ENCODE data around the gene ICAM2.

ICAM2 gene

GRCh38 chr17:63973930-63974593 lies 46.4 kb downstream of the ICAM2 start:
- no peak for DNase-seq (ENCODE audit: low read depth)
- no peak for TF ChIP-seq CTCF (IDR thresholded peaks at IDR 0.05; ENCODE audit: insufficient read depth, low read depth, low read length, missing control alignments)
- no peak overlapping the region for H3K4me3 ChIP-seq (ENCODE audit: low read depth, low read length)

GRCh38 chr17:63973247-63973646 lies 47.2 kb downstream of the ICAM2 start:
- TF ChIP-seq CTCF (IDR thresholded peaks at IDR 0.05; ENCODE audit: insufficient read depth, low read depth, low read length, missing control alignments): no peak
- no peak for DNase-seq (ENCODE audit: low read depth)
- no peak overlapping the region for H3K4me3 ChIP-seq (ENCODE audit: low read depth, low read length)

GRCh38 chr17:63972796-63973195 lies 47.6 kb downstream of the ICAM2 start, which contains the start of gene SCN4A:
Gene SCN4A (minus strand): TSS chr17:63972918. CDS start chr17:63972841, 77 bp downstream.
- no peak for DNase-seq (ENCODE audit: low read depth)
- no peak within 1 kb of the TSS for H3K4me3 ChIP-seq (ENCODE audit: low read depth, low read length)
- no peak for TF ChIP-seq CTCF (IDR thresholded peaks at IDR 0.05; ENCODE audit: insufficient read depth, low read depth, low read length, missing control alignments)

DNA sequence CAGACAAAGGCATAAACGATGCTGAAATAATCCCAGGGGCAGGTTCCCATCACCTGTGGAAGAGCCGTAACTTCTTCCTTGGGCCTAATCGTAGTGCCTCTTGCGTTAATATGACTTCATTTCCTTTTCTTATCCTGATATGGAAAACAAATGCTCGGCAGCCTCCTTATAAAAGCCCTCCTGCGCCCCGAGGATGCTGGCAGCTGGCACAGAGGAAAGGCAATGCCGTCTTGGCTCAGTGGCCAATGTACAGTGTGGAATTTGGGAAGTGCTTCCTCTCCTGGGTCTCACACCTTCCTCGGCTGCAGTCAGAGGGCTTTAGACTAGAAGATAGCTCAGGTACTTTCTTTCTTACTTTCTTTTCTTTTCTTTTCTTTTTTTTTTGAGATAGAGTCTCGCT lies 51.2 kb downstream of the ICAM2 start:
- TF ChIP-seq CTCF (IDR thresholded peaks at IDR 0.05; ENCODE audit: insufficient read depth, low read depth, low read length, missing control alignments): no peak
- DNase-seq (ENCODE audit: low read depth): no peak

GRCh38 chr17:63967953-63968352 lies 52.5 kb downstream of the ICAM2 start:
- no peak for DNase-seq (ENCODE audit: low read depth)
- TF ChIP-seq CTCF (IDR thresholded peaks at IDR 0.05; ENCODE audit: insufficient read depth, low read depth, low read length, missing control alignments): no peak
- no peak overlapping the region for H3K4me3 ChIP-seq (ENCODE audit: low read depth, low read length)

More for the DNA sequence above, 51.2 kb downstream of the ICAM2 start:
- no peak overlapping the region for H3K4me3 ChIP-seq (ENCODE audit: low read depth, low read length)

- TF ChIP-seq CTCF (IDR thresholded peaks at IDR 0.05; ENCODE audit: insufficient read depth, low read depth, low read length, missing control alignments): no peak
- no peak overlapping the region for H3K4me3 ChIP-seq (ENCODE audit: low read depth, low read length)
- DNase-seq (ENCODE audit: low read depth): peak; percentile 78
These were observed 53.7 kb downstream of the ICAM2 start for GRCh38 chr17:63966646-63967264.

Measured in GM12865 (cell line).